Activated CD8-positive, alpha-beta memory T cell treated with anti-CD3 and anti-CD28 coated beads, Interleukin-2, amount 50 U/mL, for 1 hour (primary cell): ENCODE results near the gene MICALL1.

Experiments used
- DNase-seq: peaks from one replicate; pipeline ENCODE4 v3.0.0-alpha.2; 2020; ENCODE audit errors: extremely low read depth

Gene MICALL1

DNA sequence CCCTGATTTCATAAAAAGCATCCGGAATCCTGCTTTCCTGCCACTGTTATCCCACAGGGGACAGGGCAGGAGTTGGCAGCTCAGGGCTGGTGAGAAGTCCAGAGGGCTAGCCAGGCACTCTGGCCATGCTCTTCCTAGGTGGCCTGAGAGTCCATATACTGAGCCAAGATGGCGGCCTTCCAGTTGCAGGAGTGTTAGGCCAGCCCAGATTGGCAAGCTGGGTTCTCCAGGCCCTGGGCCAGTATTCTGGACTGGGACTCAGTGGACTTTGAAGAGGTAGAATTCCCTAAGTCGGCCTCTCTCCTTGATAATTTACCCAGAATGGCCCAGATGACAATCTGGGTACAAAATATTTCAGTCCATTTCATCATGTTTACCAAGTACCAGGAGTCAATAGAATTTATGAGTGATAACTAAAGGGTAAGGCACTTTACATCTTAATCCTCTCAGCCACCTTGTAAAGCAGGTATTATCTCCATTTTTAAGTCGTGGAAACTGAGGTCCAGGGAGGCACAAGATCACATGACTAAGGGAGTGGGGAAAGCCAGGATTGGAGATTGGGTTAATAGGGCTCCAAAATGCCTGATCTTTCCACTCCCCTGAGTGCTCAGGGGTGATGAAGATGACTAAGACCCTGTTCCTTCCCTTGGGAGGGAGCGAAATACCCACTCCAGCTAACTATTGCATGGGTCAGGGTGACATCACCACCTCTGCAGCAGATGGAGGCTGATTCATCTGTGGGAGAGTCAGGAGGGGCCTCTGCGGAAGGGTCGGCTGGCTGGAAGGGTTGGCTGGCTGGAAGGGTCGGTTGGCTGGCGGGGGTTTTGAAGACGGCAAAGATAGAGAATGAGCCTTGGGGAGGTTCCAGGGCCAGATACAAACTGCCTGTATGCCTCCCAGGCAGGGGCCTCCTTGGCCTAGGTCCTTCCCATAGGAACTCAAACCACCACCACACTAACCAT, 1.2 kb upstream of the MICALL1 start:
- DNase-seq, result no peak

DNA sequence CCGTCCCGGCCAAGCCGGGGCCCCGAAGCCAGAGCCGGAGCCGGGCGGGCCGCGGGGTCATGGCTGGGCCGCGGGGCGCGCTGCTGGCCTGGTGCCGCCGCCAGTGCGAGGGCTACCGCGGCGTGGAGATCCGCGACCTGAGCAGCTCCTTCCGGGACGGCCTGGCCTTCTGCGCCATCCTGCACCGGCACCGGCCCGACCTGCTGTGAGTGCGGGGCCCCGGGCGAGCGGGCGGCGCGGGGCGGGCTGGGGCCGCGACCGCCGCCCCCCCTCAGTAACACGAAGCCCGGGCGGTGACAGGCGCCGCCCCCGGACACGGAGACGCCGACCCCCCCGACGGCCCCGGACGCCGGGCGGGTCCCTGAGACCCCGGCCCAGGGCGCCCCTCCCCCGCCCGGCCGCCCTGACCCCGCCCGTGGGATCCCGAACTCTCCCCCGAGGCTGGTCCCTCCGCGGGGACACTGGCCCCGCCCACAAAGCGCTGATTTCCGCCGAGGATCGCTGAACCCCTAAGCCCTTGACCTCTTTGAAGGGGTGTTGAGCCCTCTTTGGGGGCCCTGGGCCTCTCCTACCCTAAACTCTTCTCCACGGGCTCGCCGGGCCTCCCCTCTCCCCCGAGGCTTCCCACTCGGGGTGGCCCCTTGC, 389 bp downstream of the MICALL1 start:
- DNase-seq, result no peak

DNA sequence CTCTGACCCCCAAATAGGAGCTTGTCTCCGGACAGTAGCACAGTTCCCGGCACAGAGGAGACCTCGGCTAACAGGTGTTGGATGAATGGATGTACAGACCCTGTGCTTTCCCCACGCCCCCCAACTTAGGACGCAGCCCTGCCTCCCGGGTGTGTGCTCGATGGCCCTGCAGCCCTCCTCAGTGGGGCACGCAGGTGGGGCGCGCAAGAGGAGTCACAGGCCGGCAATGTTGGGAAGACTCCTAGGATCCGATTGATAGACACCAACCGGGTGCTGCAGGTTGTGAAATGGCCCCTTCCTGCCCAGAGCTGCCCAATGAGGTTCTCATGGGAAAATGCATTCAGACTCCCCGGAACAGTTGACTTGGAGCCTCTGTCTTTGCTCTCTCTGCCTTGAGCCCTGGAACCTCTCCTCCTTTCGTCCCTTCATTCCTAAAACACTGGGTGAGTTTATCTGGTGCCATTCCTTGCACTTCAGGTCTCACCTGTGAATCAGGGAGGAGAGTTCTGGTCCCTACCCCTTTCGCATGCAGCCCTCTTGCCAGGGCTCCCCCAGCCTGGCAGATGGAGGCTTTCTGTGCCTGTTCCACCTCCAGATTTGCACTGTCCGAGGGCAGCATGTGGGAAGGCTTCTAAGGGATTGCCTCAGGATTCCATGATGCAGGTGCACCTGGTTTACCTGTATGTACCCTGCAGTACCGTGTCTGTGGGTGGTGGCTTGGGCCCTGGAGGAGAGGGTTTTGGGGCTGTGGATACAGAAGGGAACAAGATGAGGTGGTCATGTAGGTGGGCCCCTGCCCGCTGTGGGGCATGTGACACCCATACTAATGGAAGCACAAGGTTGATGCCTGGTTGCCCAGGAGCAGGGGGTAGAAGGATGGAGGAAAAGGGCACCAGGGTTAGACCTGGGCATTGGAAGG, 1.2 kb downstream of the MICALL1 start:
- DNase-seq, result no peak

DNA sequence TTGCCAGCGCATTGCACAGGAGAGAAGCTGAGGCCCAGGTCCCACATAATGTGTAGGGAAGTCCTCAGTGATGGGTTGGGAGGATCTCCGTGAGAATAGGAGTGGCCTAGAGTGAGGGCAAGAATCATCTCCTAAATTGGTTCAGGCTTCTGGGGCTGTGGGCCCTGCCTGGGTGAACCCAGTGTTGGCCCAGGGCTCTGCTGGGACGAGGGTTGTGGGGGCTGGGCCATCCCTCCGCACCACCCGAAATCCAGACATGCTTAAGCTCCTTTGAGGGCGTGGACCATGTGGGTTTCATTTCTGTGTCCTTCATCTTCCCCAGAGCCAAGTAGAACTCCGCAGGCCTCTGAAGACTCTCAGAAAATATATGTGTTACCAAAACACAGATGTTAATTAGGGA, 3.7 kb downstream of the MICALL1 start:
- no peak for DNase-seq

DNA sequence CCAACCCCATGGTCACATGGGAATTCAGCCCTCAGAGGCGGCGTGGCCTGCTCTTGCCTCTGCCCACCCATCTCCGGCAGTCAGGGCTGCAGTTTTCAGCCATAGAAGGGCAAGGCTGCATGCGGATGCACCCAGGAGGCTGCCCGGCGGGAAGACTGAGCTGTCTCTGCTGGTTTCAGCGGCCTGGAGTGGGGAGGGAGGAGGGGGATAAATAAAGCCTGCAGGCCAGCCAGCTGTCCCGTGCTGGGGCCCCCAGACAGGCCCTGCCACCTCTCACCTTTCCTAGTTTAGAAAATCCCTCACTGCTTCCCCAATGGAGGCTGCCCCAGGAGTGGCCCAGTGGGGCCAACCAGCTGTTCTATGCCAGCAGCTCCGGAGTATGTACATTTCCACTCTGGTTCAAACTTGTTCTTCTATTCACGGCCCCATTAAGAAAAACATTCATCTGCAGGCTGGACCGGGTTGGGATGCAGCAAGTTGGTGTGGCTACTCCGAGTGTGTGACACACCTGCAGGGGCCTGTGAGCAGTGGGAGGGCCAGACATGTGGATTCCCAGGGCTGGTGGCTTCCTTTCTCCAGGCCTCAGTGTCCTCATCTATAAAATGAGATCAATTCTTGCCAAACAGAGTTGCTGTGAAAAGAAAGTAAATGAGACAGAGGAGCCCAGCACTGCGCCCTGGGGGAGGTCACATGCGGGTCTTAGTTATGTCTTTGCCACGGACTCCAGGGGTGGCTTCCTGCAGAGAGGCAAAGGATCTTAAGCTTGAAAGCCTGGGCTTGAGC, 5.0 kb downstream of the MICALL1 start:
- no peak for DNase-seq

- DNase-seq, result no peak
Measured at GRCh38 chr22:37911697-37912096, 5.6 kb downstream of the MICALL1 start.

GRCh38 chr22:37912171-37912570, 6.1 kb downstream of the MICALL1 start:
- DNase-seq, result no peak

GRCh38 chr22:37913233-37913721, 7.2 kb downstream of the MICALL1 start:
- no peak for DNase-seq

DNA sequence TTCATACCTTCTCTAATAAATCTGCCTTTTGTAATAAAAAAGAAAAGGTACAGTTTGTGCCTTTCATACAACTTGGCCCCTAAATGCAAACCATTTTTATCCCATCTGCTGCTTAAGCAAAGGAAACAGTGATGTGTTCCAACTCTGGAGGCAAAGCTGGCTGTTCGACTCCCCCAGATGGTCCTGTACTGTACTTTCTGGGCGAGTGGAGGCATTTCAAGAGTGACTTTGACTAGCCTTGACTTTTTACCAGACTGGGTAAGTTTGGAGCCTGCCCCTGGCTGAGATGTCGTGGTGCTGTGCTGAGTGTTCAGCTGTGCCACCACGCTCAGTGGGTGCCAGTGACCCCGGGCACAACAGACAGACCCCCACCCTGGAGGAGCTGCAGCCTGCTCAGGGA, 10.2 kb downstream of the MICALL1 start:
- DNase-seq, result no peak

DNA sequence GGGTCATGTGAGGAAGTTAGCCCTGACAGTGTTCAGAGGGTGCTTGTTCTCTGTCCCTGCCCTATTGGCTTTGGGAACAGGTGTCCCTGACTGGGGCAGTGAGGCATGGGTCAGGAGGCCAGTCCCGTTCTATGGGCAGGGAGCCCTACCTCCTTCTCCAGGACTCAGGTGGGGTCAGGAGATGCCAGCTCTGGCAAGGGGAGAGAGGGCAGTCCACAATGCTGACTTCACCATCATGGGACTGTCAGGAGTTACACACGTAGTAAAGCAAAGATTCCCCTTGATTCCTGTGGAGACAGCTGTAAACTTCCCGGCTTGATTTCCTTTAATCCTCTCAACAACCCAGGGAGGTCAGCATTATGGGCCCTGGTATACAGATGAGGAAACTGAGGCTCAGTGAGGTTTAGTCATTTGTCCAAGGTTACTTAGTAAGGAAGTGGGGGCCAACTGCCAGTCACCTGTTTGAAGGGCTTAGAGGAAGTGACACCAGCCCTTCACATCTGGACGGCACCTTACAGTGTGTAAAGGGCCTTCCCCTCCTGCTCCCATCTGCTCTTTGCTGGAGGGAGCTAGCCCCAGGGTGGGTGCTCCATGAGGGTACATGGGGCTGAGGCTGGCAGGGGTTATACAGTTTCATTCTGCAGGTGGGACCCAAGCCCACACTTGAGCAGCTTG, 11.9 kb downstream of the MICALL1 start:
- DNase-seq, result no peak

DNA sequence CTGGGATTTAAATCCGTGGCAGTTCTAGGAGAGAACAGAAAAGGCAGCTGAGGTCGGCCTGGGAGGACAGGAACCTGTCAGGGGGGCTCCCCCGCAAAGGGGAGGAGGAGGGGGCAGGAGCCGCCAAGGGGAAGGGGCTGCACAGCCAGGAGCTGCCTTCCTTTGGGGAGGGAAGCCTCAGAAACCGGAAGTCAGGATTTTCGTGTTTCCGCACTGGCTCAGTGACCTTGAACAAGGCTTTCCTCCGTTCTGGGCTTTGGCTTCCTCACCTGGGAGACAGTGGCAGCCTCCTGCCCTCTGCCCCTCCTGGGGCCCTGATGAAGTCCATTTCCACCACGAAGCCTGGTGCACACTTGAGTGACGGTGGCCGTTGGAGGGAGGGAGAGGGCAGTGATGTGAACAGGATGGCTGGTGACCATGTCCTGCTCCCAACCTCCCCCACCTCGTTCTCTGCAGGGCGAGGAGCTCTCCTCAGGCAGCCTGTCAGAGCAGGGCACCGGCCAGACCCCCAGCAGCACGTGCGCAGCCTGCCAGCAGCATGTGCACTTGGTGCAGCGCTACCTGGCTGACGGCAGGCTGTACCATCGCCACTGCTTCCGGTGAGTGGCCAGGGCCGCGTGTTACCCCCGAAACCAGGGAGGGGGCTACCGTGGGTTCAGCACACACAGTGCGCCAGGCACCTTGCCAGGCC, 12.6 kb downstream of the MICALL1 start:
- DNase-seq, result no peak

- no peak for DNase-seq
Measured at GRCh38 chr22:37920126-37920525, 14.0 kb downstream of the MICALL1 start.

DNA sequence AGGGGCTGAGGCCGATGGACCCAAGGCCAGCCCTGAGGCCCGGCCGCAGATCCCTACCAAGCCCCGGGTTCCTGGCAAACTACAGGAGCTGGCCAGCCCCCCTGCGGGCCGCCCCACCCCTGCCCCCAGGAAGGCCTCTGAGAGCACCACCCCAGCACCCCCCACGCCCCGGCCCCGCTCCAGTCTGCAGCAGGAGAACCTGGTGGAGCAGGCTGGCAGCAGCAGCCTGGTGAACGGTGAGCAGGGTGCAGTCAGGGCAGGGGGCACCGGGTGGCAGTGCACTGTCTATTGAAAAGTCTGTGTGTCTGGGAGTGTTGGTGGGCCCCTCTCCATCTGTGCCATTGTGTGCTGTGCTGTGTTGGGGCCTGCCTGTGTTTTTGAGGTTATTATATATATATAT, 16.1 kb downstream of the MICALL1 start:
- DNase-seq, result no peak

GRCh38 chr22:37923927-37924326, 17.8 kb downstream of the MICALL1 start:
- DNase-seq, result no peak

DNA sequence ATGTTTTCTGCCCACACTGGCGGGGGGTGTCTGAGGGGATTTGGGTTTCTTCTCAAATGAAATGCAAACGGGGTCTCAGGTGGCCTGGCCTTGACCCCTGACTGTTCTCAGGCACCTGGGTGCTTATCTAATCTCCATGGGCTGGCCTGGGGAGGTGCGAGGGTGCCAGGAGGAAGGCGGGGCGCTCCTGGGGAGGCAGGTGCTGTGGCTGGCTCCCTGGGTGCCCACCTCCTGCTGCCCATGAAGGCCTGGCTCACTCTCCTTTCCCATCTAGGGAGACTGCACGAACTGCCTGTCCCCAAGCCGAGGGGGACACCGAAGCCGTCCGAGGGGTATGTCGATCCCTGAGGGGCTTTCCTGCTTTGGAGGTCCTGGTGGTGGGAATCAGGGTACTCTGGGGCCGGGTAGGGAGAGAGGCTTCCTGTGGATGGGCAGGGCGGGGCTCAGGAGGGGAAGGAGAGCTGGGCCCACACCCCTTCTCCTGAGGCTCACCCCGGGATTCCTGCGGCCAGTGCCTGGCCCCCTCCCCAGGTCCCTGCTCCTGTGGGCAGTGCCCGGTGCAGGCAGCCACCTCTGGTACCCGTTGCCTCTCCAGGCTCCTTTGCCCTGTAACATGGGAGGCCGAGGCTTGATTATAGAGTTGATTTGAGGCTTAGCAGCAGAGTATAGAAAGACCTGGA, 18.4 kb downstream of the MICALL1 start:
- DNase-seq, result no peak

DNA sequence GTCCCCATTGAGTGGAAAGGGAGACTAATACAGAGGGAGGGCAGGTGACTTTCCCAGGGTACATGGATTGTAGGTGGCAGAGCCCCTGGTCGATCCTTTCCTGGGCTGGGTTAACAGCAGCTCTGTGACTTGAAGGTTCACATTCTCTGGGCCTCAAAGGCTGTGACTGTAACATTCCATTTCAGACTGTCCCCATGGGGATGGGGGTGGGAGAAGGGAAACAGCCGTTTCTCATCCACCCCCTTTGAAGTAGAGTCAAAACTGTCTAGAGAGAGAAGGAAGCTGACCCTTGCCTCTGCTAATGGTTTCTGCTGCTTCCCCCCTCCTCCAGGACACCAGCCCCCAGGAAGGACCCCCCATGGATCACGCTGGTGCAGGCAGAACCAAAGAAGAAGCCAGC, 19.2 kb downstream of the MICALL1 start:
- no peak for DNase-seq

- no peak for DNase-seq
Measured at GRCh38 chr22:37925767-37926166, 19.7 kb downstream of the MICALL1 start.

GRCh38 chr22:37926358-37926757, 20.3 kb downstream of the MICALL1 start:
- no peak for DNase-seq
